22Rv1 (cell line): ENCODE measurements around the gene HRAS.

Experiments
- CTCF ChIP-seq: fragments of 450-650 bp; IDR thresholded peaks from 2 replicates; pipeline ENCODE4 v1.5.1; 2017; ENCODE audit warnings: mild to moderate bottlenecking
- ZFX ChIP-seq: fragments of 450-650 bp; IDR thresholded peaks from 2 replicates; pipeline ENCODE4 v1.6.1; 2017; ENCODE audit warnings: antibody characterized with exemption, borderline replicate concordance

DNA sequence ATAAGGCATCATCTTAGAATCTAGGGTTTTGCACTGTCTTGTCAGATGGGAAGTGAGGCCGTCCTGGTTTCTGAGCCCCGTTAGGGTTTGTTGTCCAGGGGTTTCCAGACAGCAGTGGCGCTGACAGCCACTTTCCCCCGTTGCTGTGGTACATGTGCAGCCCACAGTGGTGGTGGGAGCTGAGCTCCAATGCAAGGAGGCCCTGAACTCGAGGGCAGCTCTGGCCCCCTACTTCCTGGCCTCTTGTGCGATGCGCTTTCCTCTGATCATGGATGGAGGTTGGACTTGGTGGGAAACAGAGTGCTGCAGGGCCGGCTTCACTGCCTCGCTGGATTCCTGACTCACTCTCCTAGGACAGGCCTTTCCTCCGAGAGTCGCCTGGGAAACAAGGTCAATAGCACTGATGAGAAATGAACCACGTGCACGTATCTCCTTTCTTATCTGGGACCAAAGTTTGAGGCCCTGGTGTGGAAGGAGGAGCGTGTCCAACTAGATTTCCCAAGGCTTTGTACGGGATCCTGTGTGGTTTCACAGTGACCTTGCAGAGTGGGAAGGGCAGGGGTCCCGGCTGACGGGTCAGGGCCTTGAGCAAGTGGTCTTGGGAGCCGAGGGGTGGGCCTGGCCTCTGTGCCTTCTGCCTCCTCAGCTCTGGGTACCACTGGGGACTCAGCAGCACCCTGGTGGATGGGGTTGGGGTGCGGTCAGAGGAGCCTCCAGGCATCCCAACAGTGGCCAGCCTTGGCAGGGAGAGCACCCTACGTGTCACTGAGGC, 44.6 kb upstream of the HRAS start:
- TF ChIP-seq CTCF (no peak), ZFX (no peak)
